CD4-positive, alpha-beta T cell treated with Interleukin-4 for 4 hours (primary cell): ENCODE data around the gene LYST.
A peak's percentile ranks its signal among the peaks of the same experiment; 100 is the strongest.
"Not testable (repeated sequence)": the region's sequence is repeated elsewhere in the genome, so short reads cannot be mapped to it uniquely, and the experiment has no call there.

Experiments
- DNase-seq: peaks from one replicate; pipeline ENCODE4 v3.0.0-alpha.2; 2020

LYST gene

GRCh38 chr1:235817101-235817728 is 49.5 kb downstream of the LYST start:
- no peak for DNase-seq

- DNase-seq, result no peak
These were observed 56.9 kb downstream of the LYST start for GRCh38 chr1:235809688-235810397.

- DNase-seq, result no peak
These were observed 58.5 kb downstream of the LYST start for GRCh38 chr1:235808223-235808622.

GRCh38 chr1:235806123-235806522 is 60.6 kb downstream of the LYST start:
- DNase-seq, result no peak

GRCh38 chr1:235802573-235803346 is 63.9 kb downstream of the LYST start:
- DNase-seq, result no peak

GRCh38 chr1:235799264-235799663 is 67.4 kb downstream of the LYST start:
- no peak for DNase-seq

- no peak for DNase-seq
These were observed 75.1 kb downstream of the LYST start for GRCh38 chr1:235791532-235792060.

GRCh38 chr1:235790123-235790522 is 76.6 kb downstream of the LYST start:
- no peak for DNase-seq

- not testable (repeated sequence) for DNase-seq
These were observed 80.3 kb downstream of the LYST start for GRCh38 chr1:235786227-235786898.

- DNase-seq, result no peak
These were observed 81.8 kb downstream of the LYST start for GRCh38 chr1:235784950-235785349.

GRCh38 chr1:235783148-235783776 is 83.4 kb downstream of the LYST start:
- peak; percentile 27 for DNase-seq

GRCh38 chr1:235782601-235783000 is 84.1 kb downstream of the LYST start:
- DNase-seq, result no peak

GRCh38 chr1:235781807-235782206 is 84.9 kb downstream of the LYST start:
- DNase-seq, result no peak

GRCh38 chr1:235779770-235780169 is 86.9 kb downstream of the LYST start:
- no peak for DNase-seq

GRCh38 chr1:235776396-235776795 is 90.3 kb downstream of the LYST start:
- DNase-seq, result no peak

GRCh38 chr1:235775246-235775860 is 91.4 kb downstream of the LYST start:
- DNase-seq, result no peak

- DNase-seq, result no peak
These were observed 98.9 kb downstream of the LYST start for GRCh38 chr1:235767795-235768194.

GRCh38 chr1:235766794-235767285 is 99.9 kb downstream of the LYST start:
- DNase-seq, result no peak

- DNase-seq, result peak; percentile 8
These were observed 102.7 kb downstream of the LYST start for GRCh38 chr1:235763962-235764361.

GRCh38 chr1:235759336-235759735 is 107.4 kb downstream of the LYST start:
- DNase-seq, result no peak

GRCh38 chr1:235758931-235759330 is 107.8 kb downstream of the LYST start:
- no peak for DNase-seq

GRCh38 chr1:235757587-235758096 is 109.1 kb downstream of the LYST start:
- DNase-seq, result no peak
